HCT116 (cell line): ENCODE results near the gene SLC43A3. TPM values are rescaled to one million over a fixed set of nuclear protein-coding genes. Genes with fewer than 3 reads are reported as not detected.
A peak's percentile ranks its signal among the peaks of the same experiment; 100 is the strongest.

Experiments used
- ATAC-seq: fragments of 200-7000 bp; cut with Tn5 transposase; 2 replicates; pipeline ENCODE4 v1.9.1; 2020; ENCODE audit warnings: mild to moderate bottlenecking, moderate library complexity
- BruUV-seq: library from RNA; stranded (reverse); fragments of 400-500 nt; replicated peaks from 2 replicates; lab custom pipeline; 2021; lab: Mats Ljungman, UMichigan
- CTCF ChIA-PET: fragments of 300-600 bp; sonication (Branson Sonifier 250); formaldehyde crosslinking; loops from one replicate; lab custom pipeline; 2021; ENCODE audit warnings: antibody characterized with exemption; lab: Charles Lee
- POLR2A ChIA-PET: fragments of 300-600, 350-600 bp; sonication (Branson Sonifier 250); formaldehyde crosslinking; loops from one replicate; lab custom pipeline; 2021; ENCODE audit warnings: antibody characterized with exemption; lab: Charles Lee
- RAD21 ChIA-PET, 2 experiments: fragments of 300-600 bp; sonication (Branson Sonifier 250); formaldehyde crosslinking; loops; one replicate each; lab custom pipeline; 2023; ENCODE audit warnings: low total read pairs in 2 of 2; ENCODE audit not compliant: uncharacterized antibody in 2 of 2, unreplicated experiment in 2 of 2, low non-redundant PET in 1 of 2; lab: Charles Lee
- DNase-seq: peaks from one replicate; pipeline ENCODE4 v3.0.0-alpha.2; 2010; ENCODE audit warnings: low read depth, low spot score
- H2AFZ ChIP-seq: fragments of 200-600 bp; shearing (Covaris generic), sonication (generic); 2 replicates; pipeline ENCODE4 v1.6.1; 2017; ENCODE audit warnings: low read depth, mixed run types, mixed read lengths, antibody characterized with exemption, low read length; ENCODE audit not compliant: poor library complexity, severe bottlenecking
- H3K27ac ChIP-seq: 2 replicates; pipeline ENCODE4 v1.5.1; 2012; ENCODE audit warnings: low read depth, low read length
- H3K27me3 ChIP-seq: fragments of 200-600 bp; sonication (generic); 2 replicates; pipeline ENCODE4 v1.6.1; 2016; ENCODE audit warnings: mixed run types, low read length, mixed read lengths; ENCODE audit not compliant: insufficient read depth
- H3K36me3 ChIP-seq, 2 experiments: fragments of 200-500 bp in 1 of 2; fragments of 200-600 bp in 1 of 2; sonication (Bioruptor generic) in 1 of 2; sonication (generic) in 1 of 2; 2 replicates each; pipeline versions ENCODE4 v1.5.1 to v1.6.1; 2014 to 2016; ENCODE audit warnings: low read length in 2 of 2, inconsistent platforms in 1 of 2, mixed read lengths in 1 of 2, mixed run types in 1 of 2; ENCODE audit not compliant: insufficient read depth in 2 of 2, control insufficient read depth in 1 of 2
- H3K4me1 ChIP-seq, 2 experiments: fragments of 200-600 bp in 1 of 2; sonication (generic) in 1 of 2; 2 replicates each; pipeline versions ENCODE4 v1.5.1 to v1.6.1; 2012 to 2017; ENCODE audit warnings: low read length in 2 of 2, inconsistent platforms in 1 of 2, mild to moderate bottlenecking in 1 of 2, mixed read lengths in 1 of 2, mixed run types in 1 of 2, moderate library complexity in 1 of 2; ENCODE audit not compliant: insufficient read depth in 2 of 2, control insufficient read depth in 1 of 2
- H3K4me2 ChIP-seq: fragments of 200-600 bp; sonication (generic); 2 replicates; pipeline ENCODE4 v1.6.1; 2017; ENCODE audit warnings: mixed run types, low read length, mixed read lengths
- H3K4me3 ChIP-seq, 2 experiments: fragments of 200-600 bp in 1 of 2; sonication (generic) in 1 of 2; replicated peaks in 1 of 2; 2 replicates each; pipeline ENCODE4 v1.5.1; 2011 to 2016; ENCODE audit warnings: low read length in 2 of 2, control low read depth in 1 of 2, low read depth in 1 of 2, mild to moderate bottlenecking in 1 of 2, mixed read lengths in 1 of 2, mixed run types in 1 of 2
- H3K79me2 ChIP-seq: fragments of 200-600 bp; sonication (generic); 2 replicates; pipeline ENCODE4 v1.6.1; 2017; ENCODE audit warnings: mild to moderate bottlenecking, mixed run types, low read length, moderate library complexity, mixed read lengths; ENCODE audit not compliant: insufficient read depth
- H3K9ac ChIP-seq: fragments of 200-600 bp; sonication (generic); 2 replicates; pipeline ENCODE4 v1.6.1; 2016; ENCODE audit warnings: low read length, mixed read lengths
- H3K9me2 ChIP-seq: fragments of 200-600 bp; sonication (generic), shearing (Covaris generic); 2 replicates; pipeline ENCODE4 v1.6.1; 2017; ENCODE audit warnings: mixed run types, mild to moderate bottlenecking, moderate library complexity; ENCODE audit not compliant: insufficient read depth
- H3K9me3 ChIP-seq, 2 experiments: fragments of 200-500 bp in 1 of 2; fragments of 200-600 bp in 1 of 2; sonication (Bioruptor generic) in 1 of 2; sonication (generic) in 1 of 2; 2 replicates each; pipeline ENCODE4 v1.6.1; 2014 to 2017; ENCODE audit warnings: low read length in 2 of 2, mixed read lengths in 2 of 2, inconsistent platforms in 1 of 2, low read depth in 1 of 2, mild to moderate bottlenecking in 1 of 2, mixed run types in 1 of 2, moderate library complexity in 1 of 2; ENCODE audit not compliant: control insufficient read depth in 1 of 2, insufficient read depth in 1 of 2
- H4K20me1 ChIP-seq: fragments of 200-600 bp; sonication (generic), shearing (Covaris generic); 2 replicates; pipeline ENCODE4 v1.6.1; 2017; ENCODE audit warnings: mixed run types, mild to moderate bottlenecking, moderate library complexity; ENCODE audit not compliant: insufficient read depth
- CTCF ChIP-seq, 3 experiments: fragments of 200-600 bp in 1 of 3; sonication (generic) in 1 of 3; IDR thresholded peaks in 2 of 3; conservative IDR thresholded peaks in 1 of 3; 2 replicates each; pipeline ENCODE4 v1.5.1; 2012 to 2017; ENCODE audit warnings: low read depth in 2 of 3, low read length in 2 of 3, antibody characterized with exemption in 1 of 3, borderline replicate concordance in 1 of 3, control low read depth in 1 of 3, mild to moderate bottlenecking in 1 of 3, mixed read lengths in 1 of 3, mixed run types in 1 of 3, moderate library complexity in 1 of 3; ENCODE audit not compliant: insufficient read depth in 1 of 3
- ELF1 ChIP-seq: IDR thresholded peaks from 2 replicates; pipeline ENCODE4 v1.6.1; 2012; ENCODE audit warnings: low read depth, borderline replicate concordance
- FOSL1 ChIP-seq: IDR thresholded peaks from 2 replicates; pipeline ENCODE4 v1.6.1; 2012; ENCODE audit warnings: low read depth
- MAX ChIP-seq: IDR thresholded peaks from 2 replicates; pipeline ENCODE4 v1.6.1; 2012
- SIN3A ChIP-seq: IDR thresholded peaks from 2 replicates; pipeline ENCODE4 v1.6.1; 2012; ENCODE audit warnings: low read depth
- ZFX ChIP-seq: fragments of 450-650 bp; IDR thresholded peaks from 2 replicates; pipeline ENCODE4 v1.6.1; 2017
- ZNF274 ChIP-seq: fragments of 200-500 bp; sonication (Bioruptor generic); IDR thresholded peaks from 2 replicates; pipeline ENCODE4 v1.6.1; 2014; ENCODE audit warnings: mild to moderate bottlenecking, low read depth, low read length, inconsistent platforms
- intact Hi-C: fragments of 100-400 bp; cut with micrococcal nuclease; formaldehyde crosslinking; loops from 2 replicates; pipeline ENCODE4 v1.10.0; 2022
- total RNA-seq: library from RNA; stranded (reverse); gene quantifications from one replicate; pipeline ENCODE4 v1.2.1, GENCODE V29; 2021; ENCODE audit not compliant: unreplicated experiment

SLC43A3 gene
- total RNA-seq, 1 experiment from 2014 or later: 36.9 TPM

GRCh38 chr11:57427727-57428082, 784 bp upstream of the SLC43A3 start:
- ChIA-PET POLR2A (no interaction called here), CTCF (interaction anchor here (1.0 kb wide), 1 partner anchor 78 kb away, joined by 3 read pairs; no protein-coding TSS in a partner anchor), RAD21 (no interaction called here)
- BruUV-seq: no TSS peak
- no peak for ATAC-seq
- H3K27ac ChIP-seq: peak overlapping the region; percentile 39; the same call in 1 of the 2 replicates
- peak overlapping the region in 1 of 2 experiments; percentile 57; a peak in 2 of 4 replicates for H3K4me3 ChIP-seq
- peaks cover 8% of the 10 kb centered on the region; the same call in 1 of the 2 replicates for H3K79me2 ChIP-seq
- H3K9me3 ChIP-seq: no peaks in the 10 kb centered on the region
- peaks cover 13% of the 10 kb centered on the region for H3K27me3 ChIP-seq
- peaks cover 9 to 21% of the 10 kb centered on the region in 2 experiments for H3K4me1 ChIP-seq
- TF ChIP-seq ELF1 (no peak), FOSL1 (no peak), CTCF (IDR thresholded peaks at IDR 0.05 in 2 of 3, conservative IDR thresholded peaks at IDR 0.05 in 1 of 3; ENCODE audit: borderline replicate concordance in 1 of 3, insufficient read depth in 1 of 3, low read depth in 2 of 3, low read length in 2 of 3) (no peak)
- no peak overlapping the region for H2AFZ ChIP-seq
- intact Hi-C loops: no loop called here
- H3K9me2 ChIP-seq: no peaks in the 10 kb centered on the region
- no peak for DNase-seq
- H3K36me3 ChIP-seq: no peaks in the 10 kb centered on the region; a peak in 1 of 4 replicates
- peak overlapping the region; percentile 75 for H3K4me2 ChIP-seq
- no peak overlapping the region for H3K9ac ChIP-seq
- no peaks in the 10 kb centered on the region for H4K20me1 ChIP-seq

GRCh38 chr11:57426439-57426928, 437 bp downstream of the SLC43A3 start:
- intact Hi-C loops: no loop called here
- H3K4me1 ChIP-seq: peaks cover 9 to 21% of the 10 kb centered on the region in 2 experiments
- no peaks in the 10 kb centered on the region for H3K9me3 ChIP-seq
- RAD21 ChIA-PET: no interaction called here
- POLR2A ChIA-PET: no interaction called here
- H3K27ac ChIP-seq: peak overlapping the region; percentile 39
- ATAC-seq (peak; percentile 40), DNase-seq (no peak)
- H2AFZ ChIP-seq: no peak overlapping the region
- no peaks in the 10 kb centered on the region for H3K9me2 ChIP-seq
- CTCF ChIA-PET: interaction anchor here (1.4 kb wide), 1 partner anchor 31 kb away, joined by 3 read pairs; no protein-coding TSS in a partner anchor
- peaks cover 13% of the 10 kb centered on the region for H3K27me3 ChIP-seq
- TF ChIP-seq MAX (peak; percentile 51; the same call in 1 of the 2 replicates), ZFX (no peak), ZNF274 (no peak), ELF1 (no peak), SIN3A (0 out of 2 replicates have a peak, but pooled peaks have one; percentile 32)
- peak overlapping the region; percentile 54 to 57 for H3K4me3 ChIP-seq
- H3K79me2 ChIP-seq: peaks cover 8% of the 10 kb centered on the region; the same call in 1 of the 2 replicates
- no TSS peak for BruUV-seq
- peak overlapping the region; percentile 75 for H3K4me2 ChIP-seq
- H4K20me1 ChIP-seq: no peaks in the 10 kb centered on the region
- no peaks in the 10 kb centered on the region; a peak in 1 of 4 replicates for H3K36me3 ChIP-seq
- peak overlapping the region; percentile 73 for H3K9ac ChIP-seq
